CD4-positive, alpha-beta T cell treated with Interleukin-21 for 1 hour (primary cell): Measurements from ENCODE around the gene KCNS1.

Experiments
- DNase-seq: peaks from one replicate; pipeline ENCODE4 v3.0.0-alpha.2; 2020

Gene KCNS1

DNA sequence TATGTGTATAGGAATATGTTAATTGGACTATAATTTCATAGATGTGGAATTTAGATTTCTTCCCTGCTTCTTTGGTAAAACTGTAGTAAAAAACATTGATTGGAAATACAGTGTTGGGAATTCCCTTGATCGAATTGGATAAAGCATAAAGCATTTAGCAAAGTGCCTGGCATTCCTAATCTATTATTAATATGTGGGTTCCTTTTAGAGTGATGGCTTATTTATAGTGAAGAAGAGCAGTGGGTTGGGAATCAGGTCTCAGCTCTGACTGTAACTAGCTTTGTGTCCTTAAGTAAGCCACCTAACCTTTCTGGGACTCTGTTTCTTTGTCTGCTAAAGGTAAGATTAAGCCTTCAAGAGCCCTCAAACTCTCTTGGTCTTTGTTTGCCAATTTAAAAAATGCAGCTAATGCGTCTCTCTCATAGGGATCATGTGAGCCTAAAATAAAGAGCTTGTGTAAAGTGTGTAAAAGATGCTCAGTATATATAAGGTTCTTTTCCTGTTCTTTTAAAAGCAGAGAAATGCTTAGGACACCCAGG lies 53.3 kb downstream of the KCNS1 start:
- no peak for DNase-seq

DNA sequence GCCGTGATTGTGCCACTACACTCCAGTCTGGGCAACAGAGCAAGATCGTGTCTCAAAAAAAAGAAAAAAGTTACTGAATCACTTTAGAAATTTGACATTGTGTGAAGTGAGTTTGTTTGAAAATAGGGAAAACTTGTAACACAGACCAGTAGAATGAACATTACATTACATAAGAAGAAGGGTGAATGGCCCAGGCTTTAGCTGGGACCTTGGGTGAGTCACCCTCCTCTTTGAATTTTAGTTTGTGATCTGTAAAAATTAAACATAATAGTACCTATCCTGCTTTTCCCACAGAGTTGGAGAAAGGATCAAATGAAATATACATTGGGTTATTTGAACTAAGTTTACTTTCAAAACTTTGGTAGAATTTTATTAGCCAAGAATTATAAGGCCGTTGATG lies 56.3 kb downstream of the KCNS1 start:
- no peak for DNase-seq

DNA sequence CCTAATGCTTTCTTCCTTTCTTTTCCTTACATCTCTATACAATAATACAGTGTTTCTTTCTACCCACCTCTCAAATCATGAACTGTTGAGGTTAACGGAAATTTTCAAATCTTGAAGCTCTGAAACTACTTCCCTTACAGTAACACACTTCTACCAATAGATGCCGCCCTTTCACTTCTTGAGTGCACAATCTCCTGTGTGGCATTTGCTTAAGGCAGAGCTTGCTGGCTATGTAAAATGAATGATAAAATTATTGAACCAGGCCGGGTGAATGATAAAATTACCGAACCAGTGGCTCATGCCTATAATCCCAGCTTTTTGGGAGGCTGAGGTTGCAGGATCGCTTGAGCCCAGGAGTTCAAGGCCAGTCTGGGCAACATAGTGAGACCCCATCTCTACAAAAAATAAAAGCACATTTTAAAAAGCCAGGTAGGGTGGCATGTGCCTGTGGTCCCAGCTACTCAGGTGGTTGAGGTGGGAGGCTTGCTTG lies 56.8 kb downstream of the KCNS1 start:
- DNase-seq: peak; percentile 76

DNA sequence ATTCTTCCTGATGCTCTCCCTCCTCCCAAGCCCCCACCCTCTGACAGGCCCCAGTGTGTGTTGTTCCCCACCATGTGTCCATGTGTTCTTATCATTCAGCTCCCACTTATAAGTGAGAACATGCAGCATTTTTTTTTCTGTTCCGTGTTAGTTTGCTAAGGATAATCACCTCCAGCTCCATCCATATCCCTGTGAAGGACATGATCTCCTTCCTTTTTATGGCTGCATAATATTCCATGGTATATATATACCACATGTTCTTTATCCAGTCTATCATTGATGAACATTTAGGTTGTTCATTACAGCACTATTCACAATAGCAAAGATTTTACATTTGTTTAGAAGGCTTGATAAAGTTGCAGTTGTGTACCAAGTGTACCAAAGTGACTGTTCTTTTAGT lies 57.9 kb downstream of the KCNS1 start:
- DNase-seq: no peak
